T47D (cell line): Measurements from ENCODE around the gene GABRP.
"Not testable (repeated sequence)": the region's sequence is repeated elsewhere in the genome, so short reads cannot be mapped to it uniquely, and the experiment has no call there.

Experiments used
- DNase-seq, 2 experiments: peaks; one replicate each; pipeline versions ENCODE4 v3.0.0 to v3.0.0-alpha.2; 2011 to 2012; ENCODE audit warnings: low read depth in 1 of 2, low spot score in 1 of 2
- JUND ChIP-seq: IDR thresholded peaks from 2 replicates; pipeline ENCODE4 v1.6.1; 2012; ENCODE audit warnings: low read depth
- in situ Hi-C: cut with HindIII; loops from 2 replicates; pipeline ENCODE4 v1.10.0; 2016; ENCODE audit warnings: low sequenced_read_pairs, low pct_unique_long_range_greater_than_20kb

The GABRP gene

DNA sequence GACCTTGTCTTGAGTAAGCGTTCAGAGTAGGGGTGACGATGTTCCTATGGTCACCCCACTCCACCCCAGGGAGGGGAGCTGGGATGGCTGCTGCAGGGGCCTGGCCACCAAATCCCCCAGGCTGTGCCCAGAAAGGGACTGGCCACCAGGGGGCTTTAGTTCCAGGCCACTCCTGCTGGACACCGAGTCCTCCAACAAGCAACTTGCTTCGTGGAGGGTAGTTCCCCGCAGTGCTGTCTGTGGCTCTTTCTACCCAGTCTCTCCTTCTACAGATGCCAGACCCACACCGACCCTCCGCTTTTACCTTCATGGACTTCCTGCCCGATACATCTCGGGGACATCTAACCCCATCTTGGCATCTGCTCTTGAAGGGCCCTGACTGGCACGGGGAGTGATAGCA lies 35.7 kb upstream of the GABRP start:
- in situ Hi-C loops: no loop called here

GRCh38 chr5:170748951-170749471 lies 34.5 kb upstream of the GABRP start:
- TF ChIP-seq JUND: no peak
- in situ Hi-C loops: no loop called here
- no peak for DNase-seq

More for the DNA sequence above, 35.7 kb upstream of the GABRP start:
- TF ChIP-seq JUND: no peak
- peak in 1 of 2 experiments; percentile 41 for DNase-seq

DNA sequence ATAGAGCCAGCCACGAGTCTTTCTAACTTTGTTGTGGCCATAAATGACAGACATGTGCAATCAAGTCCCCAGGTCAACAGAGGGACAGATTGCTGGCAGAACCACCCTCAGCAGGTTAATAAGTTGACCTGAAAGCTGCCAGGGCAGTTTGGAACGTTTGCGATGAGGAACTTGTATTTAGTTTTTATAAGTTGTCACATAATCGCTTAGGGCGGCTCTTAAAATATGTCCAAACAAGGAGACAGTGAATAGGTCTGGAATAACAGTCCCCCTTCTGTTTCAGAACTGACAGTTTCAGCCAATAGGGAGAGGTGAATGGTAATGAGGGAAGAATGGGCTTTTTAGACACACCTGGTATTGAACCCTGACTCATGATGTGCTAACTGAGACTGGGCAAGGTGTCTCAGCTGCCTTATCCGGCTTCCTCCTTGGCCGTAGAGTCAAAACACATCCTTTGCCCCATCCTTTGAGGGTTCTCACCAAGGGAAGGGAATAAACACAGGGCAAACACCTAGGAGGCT lies 33.6 kb upstream of the GABRP start:
- no peak for TF ChIP-seq JUND
- in situ Hi-C loops: no loop called here
- DNase-seq: no peak

DNA sequence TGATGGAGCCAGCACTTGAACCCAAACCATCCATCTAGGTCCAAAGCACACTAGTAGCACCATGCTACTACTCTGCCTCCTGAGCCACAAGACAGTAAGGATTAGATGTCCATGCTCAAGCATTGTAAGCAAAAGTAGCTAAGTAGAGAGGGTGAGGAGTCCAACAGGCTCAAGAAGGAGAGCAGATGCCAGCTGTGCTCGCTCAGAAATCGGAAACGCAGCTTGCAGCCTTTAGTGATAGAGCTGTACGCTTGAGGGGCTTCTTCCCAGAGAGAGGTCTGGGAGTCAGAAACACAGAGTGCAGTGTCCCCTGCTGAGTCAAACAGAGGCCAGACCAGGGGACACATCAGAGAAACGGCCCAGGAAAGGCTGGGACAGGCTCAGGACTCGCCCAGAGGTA lies 32.7 kb upstream of the GABRP start:
- no peak for DNase-seq
- in situ Hi-C loops: no loop called here
- TF ChIP-seq JUND: no peak

DNA sequence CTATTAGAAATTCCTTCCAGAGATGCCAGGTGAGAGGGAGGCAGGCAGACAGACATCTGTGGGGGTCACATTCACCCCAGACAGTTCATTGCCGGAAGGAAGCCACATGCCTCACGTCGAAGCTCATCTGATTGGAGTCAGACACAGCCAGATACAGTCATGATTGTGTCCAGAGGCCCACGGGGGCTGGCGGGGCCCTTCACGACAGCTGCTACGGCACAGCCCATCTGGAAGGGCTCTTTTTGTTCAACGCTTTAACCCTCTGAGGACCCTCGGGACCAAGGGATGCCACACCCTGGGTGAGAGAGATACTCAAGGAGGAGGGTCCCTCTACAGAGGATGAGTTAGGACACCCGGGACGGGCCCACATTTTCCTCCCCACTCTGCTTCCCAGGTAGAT lies 31.9 kb upstream of the GABRP start:
- no peak for DNase-seq
- in situ Hi-C loops: no loop called here
- no peak for TF ChIP-seq JUND

- DNase-seq: no peak
These were observed 31.0 kb upstream of the GABRP start for GRCh38 chr5:170752257-170753215.

DNA sequence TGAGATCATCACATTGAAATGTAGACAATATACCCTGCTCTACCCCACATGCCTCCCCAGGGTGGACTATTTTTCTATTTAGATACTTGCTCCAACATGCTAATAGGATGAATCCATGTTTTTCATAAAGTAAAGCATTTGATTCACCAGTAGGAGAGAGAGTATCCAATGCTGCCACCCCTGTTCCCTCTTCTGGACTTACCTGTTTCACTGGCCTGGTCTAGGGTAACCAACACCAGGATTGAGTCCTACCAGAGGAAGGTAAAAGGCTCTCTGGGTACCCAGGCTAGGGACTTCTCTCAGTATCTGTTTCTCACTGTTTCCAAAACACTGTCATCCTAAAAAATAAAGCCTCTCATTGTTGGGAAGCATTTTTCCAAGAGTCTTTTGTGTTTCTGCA lies 30.2 kb upstream of the GABRP start:
- peak in 1 of 2 experiments; percentile 60 for DNase-seq
- no peak for TF ChIP-seq JUND
- in situ Hi-C loops: no loop called here

More at GRCh38 chr5:170752257-170753215, 31.0 kb upstream of the GABRP start:
- no peak for TF ChIP-seq JUND
- in situ Hi-C loops: no loop called here

DNA sequence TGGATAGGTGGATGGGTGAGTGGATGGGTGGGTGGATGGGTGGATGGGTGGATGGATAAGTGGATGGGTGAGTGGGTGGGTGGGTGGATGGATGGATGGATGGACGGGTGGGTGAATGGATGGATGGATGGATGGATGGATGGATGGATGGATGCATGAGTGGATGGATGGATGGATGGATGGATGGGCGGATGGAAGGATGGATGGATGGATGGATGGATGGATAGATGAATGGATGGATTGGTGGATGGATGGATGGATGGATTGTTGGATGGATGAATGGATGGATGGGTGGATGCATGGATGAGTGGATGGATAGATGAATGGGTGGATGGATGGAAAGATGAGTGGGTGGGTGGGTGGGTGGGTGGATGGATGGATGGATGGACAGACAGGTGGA lies 29.0 kb upstream of the GABRP start:
- in situ Hi-C loops, DNase-seq: not testable (repeated sequence)

- no peak for TF ChIP-seq JUND
- DNase-seq: peak in 1 of 2 experiments; percentile 68
These were observed 27.7 kb upstream of the GABRP start for GRCh38 chr5:170755679-170756456.

GRCh38 chr5:170756691-170757090 lies 26.8 kb upstream of the GABRP start:
- in situ Hi-C loops: no loop called here
- no peak for TF ChIP-seq JUND
- DNase-seq: no peak

More at GRCh38 chr5:170755679-170756456, 27.7 kb upstream of the GABRP start:
- in situ Hi-C loops: no loop called here

DNA sequence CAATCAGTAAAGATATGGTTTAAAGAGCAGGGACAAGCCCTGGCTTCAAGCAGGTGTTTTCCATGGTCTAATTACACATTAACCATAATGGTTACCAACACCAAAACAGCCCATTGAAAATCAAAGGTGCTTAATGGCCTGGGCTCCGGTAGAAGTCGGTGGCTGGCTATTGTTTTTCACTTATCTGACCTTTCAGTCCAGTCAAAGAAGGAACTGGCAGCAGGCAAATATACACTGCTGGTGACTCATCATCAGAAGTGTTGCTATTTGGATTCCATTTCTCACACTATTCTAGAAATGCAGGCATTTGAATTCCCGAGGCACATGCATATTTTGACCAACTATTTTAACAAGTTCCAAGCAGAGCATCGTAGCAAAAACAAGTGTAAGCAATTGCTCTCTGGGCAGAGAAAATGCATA lies 26.3 kb upstream of the GABRP start:
- no peak for DNase-seq
- no peak for TF ChIP-seq JUND
- in situ Hi-C loops: no loop called here

- in situ Hi-C loops: no loop called here
- no peak for TF ChIP-seq JUND
- no peak for DNase-seq
These were observed 25.9 kb upstream of the GABRP start for GRCh38 chr5:170757669-170758068.
